Loucy (cell line): ENCODE measurements around the gene GID8.

Experiments used
- H2AFZ ChIP-seq: fragments of 200-600 bp; sonication (generic); 2 replicates; pipeline ENCODE4 v1.6.0; 2016; ENCODE audit warnings: antibody characterized with exemption, mild to moderate bottlenecking, low read length, moderate library complexity
- H3F3A ChIP-seq: fragments of 200-600 bp; 2 replicates; pipeline ENCODE4 v1.6.0; 2016; ENCODE audit warnings: antibody characterized with exemption, low read depth, mild to moderate bottlenecking
- H3K27me3 ChIP-seq: fragments of 200-600 bp; sonication (generic); 2 replicates; pipeline ENCODE4 v1.6.1; 2014; ENCODE audit warnings: low read length, mild to moderate bottlenecking; ENCODE audit not compliant: insufficient read depth, poor library complexity, severe bottlenecking
- H3K36me3 ChIP-seq: fragments of 200-600 bp; sonication (generic); 2 replicates; pipeline ENCODE4 v1.6.1; 2016; ENCODE audit warnings: low read length; ENCODE audit not compliant: insufficient read depth
- H3K4me1 ChIP-seq: fragments of 200-600 bp; sonication (generic); 2 replicates; pipeline ENCODE4 v1.5.1; 2014; ENCODE audit warnings: low read length, mild to moderate bottlenecking; ENCODE audit not compliant: insufficient read depth, poor library complexity, severe bottlenecking
- H3K4me2 ChIP-seq: fragments of 200-600 bp; sonication (generic); 2 replicates; pipeline ENCODE4 v1.6.0; 2014; ENCODE audit warnings: antibody characterized with exemption, low read length, low read depth, mild to moderate bottlenecking; ENCODE audit not compliant: poor library complexity, severe bottlenecking
- H3K4me3 ChIP-seq: fragments of 200-600 bp; sonication (generic); 2 replicates; pipeline ENCODE4 v1.5.1; 2014; ENCODE audit warnings: low read length, mild to moderate bottlenecking, mixed read lengths; ENCODE audit not compliant: poor library complexity, severe bottlenecking
- H3K79me2 ChIP-seq: fragments of 200-600 bp; sonication (generic); 2 replicates; pipeline ENCODE4 v1.6.1; 2014; ENCODE audit warnings: low read length; ENCODE audit not compliant: insufficient read depth
- H3K9ac ChIP-seq: fragments of 200-600 bp; sonication (generic); 2 replicates; pipeline ENCODE4 v1.6.0; 2014; ENCODE audit warnings: mild to moderate bottlenecking, low read depth, low read length, moderate library complexity; ENCODE audit not compliant: poor library complexity, severe bottlenecking
- H3K9me2 ChIP-seq: fragments of 200-600 bp; sonication (generic); replicated peaks from 2 replicates; pipeline ENCODE4 v1.6.1; 2016; ENCODE audit warnings: low read depth, low read length, mixed read lengths
- H3K9me3 ChIP-seq: fragments of 200-600 bp; sonication (generic); 2 replicates; pipeline ENCODE4 v1.6.1; 2014; ENCODE audit warnings: mild to moderate bottlenecking, antibody characterized with exemption, low read length, low read depth; ENCODE audit not compliant: insufficient read depth
- H4K20me1 ChIP-seq: fragments of 200-600 bp; sonication (generic); 2 replicates; pipeline ENCODE4 v1.6.0; 2014; ENCODE audit warnings: antibody characterized with exemption, low read length, mild to moderate bottlenecking; ENCODE audit not compliant: insufficient read depth, poor library complexity, severe bottlenecking
- EZH2phosphoT487 ChIP-seq: fragments of 200-600 bp; IDR thresholded peaks from 2 replicates; pipeline ENCODE4 v1.6.1; 2018; ENCODE audit warnings: antibody characterized with exemption, mild to moderate bottlenecking, moderate library complexity, borderline replicate concordance
- TF ChIP-seq, protein P1 (sequence below): fragments of 200-600 bp; sonication (generic); conservative IDR thresholded peaks from 2 replicates; pipeline ENCODE4 v1.5.1; 2014; ENCODE audit warnings: mild to moderate bottlenecking, antibody characterized with exemption, low read length

The GID8 gene

DNA sequence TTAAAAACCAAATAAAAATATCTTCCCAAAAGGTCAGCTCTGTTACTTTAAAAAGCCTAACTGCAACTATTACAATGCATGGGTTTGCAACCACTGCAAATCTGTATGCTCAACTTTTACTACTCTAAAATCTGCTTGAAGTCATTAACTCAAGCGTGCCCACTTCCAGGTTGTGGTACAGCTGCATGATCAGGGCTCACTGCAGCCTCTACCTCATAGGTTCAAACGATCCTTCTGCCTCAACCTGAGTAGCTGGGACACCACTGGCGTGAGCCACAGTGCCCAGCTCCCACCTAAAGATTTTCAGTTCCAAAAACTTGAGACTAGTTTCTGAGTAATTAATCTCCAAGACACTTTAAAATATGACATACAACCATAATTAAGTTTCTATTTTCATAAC, 19.8 kb upstream of the GID8 start:
- Histone ChIP-seq H3K4me1 (peaks cover 57% of the 10 kb centered on the region), H3K4me3 (peak overlapping the region; percentile 61), H3K9me2 (no peaks in the 10 kb centered on the region), H3K79me2 (peaks cover 100% of the 10 kb centered on the region), H4K20me1 (peaks cover 94% of the 10 kb centered on the region), H3K9ac (peak overlapping the region; percentile 17), H3K4me2 (peak overlapping the region; percentile 69), H3K9me3 (no peaks in the 10 kb centered on the region), H3K36me3 (peaks cover 6% of the 10 kb centered on the region; the same call in 1 of the 2 replicates), H3F3A (no peaks in the 10 kb centered on the region), H2AFZ (no peak overlapping the region), H3K27me3 (no peaks in the 10 kb centered on the region)
- TF ChIP-seq EZH2phosphoT487: no peak
- TF ChIP-seq, protein P1, sequence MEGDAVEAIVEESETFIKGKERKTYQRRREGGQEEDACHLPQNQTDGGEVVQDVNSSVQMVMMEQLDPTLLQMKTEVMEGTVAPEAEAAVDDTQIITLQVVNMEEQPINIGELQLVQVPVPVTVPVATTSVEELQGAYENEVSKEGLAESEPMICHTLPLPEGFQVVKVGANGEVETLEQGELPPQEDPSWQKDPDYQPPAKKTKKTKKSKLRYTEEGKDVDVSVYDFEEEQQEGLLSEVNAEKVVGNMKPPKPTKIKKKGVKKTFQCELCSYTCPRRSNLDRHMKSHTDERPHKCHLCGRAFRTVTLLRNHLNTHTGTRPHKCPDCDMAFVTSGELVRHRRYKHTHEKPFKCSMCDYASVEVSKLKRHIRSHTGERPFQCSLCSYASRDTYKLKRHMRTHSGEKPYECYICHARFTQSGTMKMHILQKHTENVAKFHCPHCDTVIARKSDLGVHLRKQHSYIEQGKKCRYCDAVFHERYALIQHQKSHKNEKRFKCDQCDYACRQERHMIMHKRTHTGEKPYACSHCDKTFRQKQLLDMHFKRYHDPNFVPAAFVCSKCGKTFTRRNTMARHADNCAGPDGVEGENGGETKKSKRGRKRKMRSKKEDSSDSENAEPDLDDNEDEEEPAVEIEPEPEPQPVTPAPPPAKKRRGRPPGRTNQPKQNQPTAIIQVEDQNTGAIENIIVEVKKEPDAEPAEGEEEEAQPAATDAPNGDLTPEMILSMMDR: no peak

DNA sequence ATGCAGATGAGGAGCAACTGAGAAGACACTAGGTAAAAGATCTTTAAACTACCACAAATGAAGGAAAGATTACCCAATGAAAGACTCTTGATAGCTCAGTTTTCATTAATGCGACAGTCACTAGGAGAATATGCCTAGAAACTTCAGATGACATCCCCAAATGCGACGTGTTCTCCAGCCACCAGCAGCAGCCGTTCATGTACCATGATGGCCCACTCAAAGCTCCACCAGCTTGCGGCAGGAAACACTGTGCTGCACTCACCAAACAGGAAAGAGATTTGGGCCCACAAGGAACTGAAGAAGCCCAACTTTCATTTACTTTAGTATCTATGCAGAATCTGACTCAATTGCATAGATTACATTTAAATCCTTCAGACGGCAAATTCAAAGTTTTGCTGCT, 19.1 kb upstream of the GID8 start:
- Histone ChIP-seq H3F3A (no peaks in the 10 kb centered on the region), H3K4me3 (peak overlapping the region; percentile 61), H2AFZ (no peak overlapping the region), H3K9ac (peak overlapping the region; percentile 17), H3K4me1 (peaks cover 63% of the 10 kb centered on the region), H3K27me3 (no peaks in the 10 kb centered on the region), H3K36me3 (no peaks in the 10 kb centered on the region; the same call in 1 of the 2 replicates), H3K4me2 (peak overlapping the region; percentile 69), H3K79me2 (peaks cover 100% of the 10 kb centered on the region), H4K20me1 (peaks cover 94% of the 10 kb centered on the region), H3K9me3 (no peaks in the 10 kb centered on the region), H3K9me2 (no peaks in the 10 kb centered on the region)
- no peak for TF ChIP-seq EZH2phosphoT487
- TF ChIP-seq, protein P1: no peak

GRCh38 chr20:62920039-62920645, 17.8 kb upstream of the GID8 start:
- Histone ChIP-seq H3K4me3 (peak overlapping the region; percentile 61), H3K9me2 (no peaks in the 10 kb centered on the region), H3K9me3 (no peaks in the 10 kb centered on the region), H2AFZ (no peak overlapping the region), H3K36me3 (no peaks in the 10 kb centered on the region), H3F3A (no peaks in the 10 kb centered on the region), H3K79me2 (peaks cover 100% of the 10 kb centered on the region), H3K27me3 (no peaks in the 10 kb centered on the region), H4K20me1 (peaks cover 94% of the 10 kb centered on the region), H3K4me2 (peak overlapping the region; percentile 69), H3K9ac (peak overlapping the region; percentile 44), H3K4me1 (peaks cover 72% of the 10 kb centered on the region)
- TF ChIP-seq, protein P1: no peak
- no peak for TF ChIP-seq EZH2phosphoT487
